Stimulated activated CD8-positive, alpha-beta memory T cell treated with anti-CD3 and anti-CD28 coated beads, Interleukin-15, amount 100 ng/mL, for 48 hours (primary cell): Measurements from ENCODE around the gene JUNB.

ENCODE experiments used
- DNase-seq, 2 donors: peaks; one replicate each; pipeline ENCODE4 v3.0.0-alpha.2; 2020; ENCODE audit warnings: low read depth in 2 of 2

JUNB gene

DNA sequence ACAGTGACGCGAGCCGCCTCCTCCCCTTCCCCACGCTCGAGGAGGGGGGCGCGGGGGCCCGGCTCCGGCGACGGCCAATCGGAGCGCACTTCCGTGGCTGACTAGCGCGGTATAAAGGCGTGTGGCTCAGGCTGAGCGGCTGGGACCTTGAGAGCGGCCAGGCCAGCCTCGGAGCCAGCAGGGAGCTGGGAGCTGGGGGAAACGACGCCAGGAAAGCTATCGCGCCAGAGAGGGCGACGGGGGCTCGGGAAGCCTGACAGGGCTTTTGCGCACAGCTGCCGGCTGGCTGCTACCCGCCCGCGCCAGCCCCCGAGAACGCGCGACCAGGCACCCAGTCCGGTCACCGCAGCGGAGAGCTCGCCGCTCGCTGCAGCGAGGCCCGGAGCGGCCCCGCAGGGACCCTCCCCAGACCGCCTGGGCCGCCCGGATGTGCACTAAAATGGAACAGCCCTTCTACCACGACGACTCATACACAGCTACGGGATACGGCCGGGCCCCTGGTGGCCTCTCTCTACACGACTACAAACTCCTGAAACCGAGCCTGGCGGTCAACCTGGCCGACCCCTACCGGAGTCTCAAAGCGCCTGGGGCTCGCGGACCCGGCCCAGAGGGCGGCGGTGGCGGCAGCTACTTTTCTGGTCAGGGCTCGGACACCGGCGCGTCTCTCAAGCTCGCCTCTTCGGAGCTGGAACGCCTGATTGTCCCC, at the start of gene JUNB:
JUNB (plus strand) TSS at position 142 of the 706 bp plus-strand sequence; CDS start at position 428, 286 bp downstream.
- DNase-seq = peak; percentile 94 to 96

DNA sequence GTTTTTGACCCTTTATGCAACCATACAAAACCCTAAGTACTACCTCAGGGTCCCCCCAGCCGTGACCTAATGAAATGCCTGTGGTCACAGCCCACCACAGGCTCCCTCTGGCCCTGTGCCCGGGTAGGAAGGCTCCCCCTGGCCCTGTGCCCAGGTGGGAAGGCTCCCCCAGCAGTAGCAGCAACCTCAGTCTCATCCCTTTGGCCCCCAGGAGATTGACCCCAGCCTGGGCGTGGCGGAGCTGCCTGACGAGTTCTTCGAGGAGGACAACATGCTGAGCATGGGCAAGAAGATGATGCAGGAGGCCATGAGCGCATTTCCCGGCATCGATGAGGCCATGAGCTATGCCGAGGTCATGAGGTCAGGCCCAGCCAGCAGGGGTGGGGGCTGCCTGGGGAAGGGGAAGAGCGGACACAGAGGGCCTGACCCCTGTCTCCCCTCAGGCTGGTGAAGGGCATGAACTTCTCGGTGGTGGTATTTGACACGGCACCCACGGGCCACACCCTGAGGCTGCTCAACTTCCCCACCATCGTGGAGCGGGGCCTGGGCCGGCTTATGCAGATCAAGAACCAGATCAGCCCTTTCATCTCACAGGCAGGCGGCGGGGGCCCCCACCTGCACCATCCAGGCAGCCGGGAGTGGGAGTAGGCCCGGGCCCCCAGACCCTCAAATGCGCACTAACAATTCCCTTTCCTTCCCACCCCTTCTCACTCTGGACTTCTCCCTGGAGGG, 46.0 kb upstream of the JUNB start:
- no peak for DNase-seq

DNA sequence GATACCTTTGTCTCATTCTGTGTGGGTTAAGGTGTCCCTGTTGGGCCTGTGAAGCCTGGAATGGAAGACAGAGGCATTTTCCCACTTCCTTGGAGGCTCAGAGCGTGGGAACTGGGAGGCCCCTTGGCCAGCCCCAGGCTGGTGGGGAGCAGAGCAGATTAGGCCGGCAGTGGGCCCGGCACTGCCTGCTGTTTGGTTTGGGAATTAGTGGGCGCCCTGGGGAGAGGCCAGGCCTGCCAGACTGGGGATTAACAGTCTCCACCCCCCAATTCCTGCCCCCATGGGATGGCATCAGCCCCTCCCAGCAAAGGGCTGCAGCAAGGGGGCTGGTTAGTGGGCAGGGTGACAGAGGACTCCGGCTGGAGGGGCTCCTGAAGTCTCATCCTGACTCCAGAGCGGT, 42.8 kb upstream of the JUNB start:
- DNase-seq = no peak

- no peak for DNase-seq
Observed at GRCh38 chr19:12749938-12750521, 41.3 kb upstream of the JUNB start.

- DNase-seq = no peak
Observed at GRCh38 chr19:12750851-12751250, 40.4 kb upstream of the JUNB start.

GRCh38 chr19:12751635-12752034, 39.7 kb upstream of the JUNB start, which contains the start of gene BEST2:
BEST2 (plus strand) TSS chr19:12751791; CDS start chr19:12752593, 802 bp downstream.
- no peak for DNase-seq

DNA sequence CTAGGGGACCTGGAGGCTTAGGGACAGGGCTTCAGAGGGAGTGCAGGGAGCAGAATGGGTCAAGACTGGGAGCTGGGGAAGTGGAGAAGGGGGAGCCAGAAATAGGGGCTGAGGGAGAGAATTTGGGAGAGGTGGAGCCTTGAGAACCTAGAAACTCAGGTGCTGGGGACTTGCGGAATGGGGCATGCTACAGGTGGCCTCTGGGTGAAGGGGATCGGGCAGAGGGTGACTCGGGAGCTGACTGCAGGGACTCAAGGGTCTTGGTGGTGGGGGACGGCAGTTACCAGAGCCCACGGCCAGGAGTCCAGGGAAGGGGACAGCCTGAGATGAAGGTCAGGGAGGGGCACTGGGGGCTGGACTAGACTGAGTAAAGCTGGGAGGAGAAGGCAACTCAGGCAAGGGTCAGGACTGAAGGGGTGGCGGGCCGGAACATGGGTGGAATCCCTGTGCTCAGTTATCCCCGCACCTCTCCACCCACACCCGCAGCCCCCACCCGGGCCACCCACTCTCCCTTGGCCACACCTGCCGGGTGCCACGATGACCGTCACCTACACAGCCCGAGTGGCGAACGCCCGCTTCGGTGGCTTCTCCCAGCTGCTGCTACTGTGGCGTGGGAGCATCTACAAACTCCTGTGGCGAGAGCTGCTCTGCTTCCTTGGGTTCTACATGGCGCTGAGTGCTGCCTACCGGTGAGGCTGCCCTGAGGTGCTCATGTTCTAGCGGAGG, 39.1 kb upstream of the JUNB start:
- DNase-seq = no peak

- no peak for DNase-seq
Observed at GRCh38 chr19:12754465-12755196, 36.7 kb upstream of the JUNB start.

DNA sequence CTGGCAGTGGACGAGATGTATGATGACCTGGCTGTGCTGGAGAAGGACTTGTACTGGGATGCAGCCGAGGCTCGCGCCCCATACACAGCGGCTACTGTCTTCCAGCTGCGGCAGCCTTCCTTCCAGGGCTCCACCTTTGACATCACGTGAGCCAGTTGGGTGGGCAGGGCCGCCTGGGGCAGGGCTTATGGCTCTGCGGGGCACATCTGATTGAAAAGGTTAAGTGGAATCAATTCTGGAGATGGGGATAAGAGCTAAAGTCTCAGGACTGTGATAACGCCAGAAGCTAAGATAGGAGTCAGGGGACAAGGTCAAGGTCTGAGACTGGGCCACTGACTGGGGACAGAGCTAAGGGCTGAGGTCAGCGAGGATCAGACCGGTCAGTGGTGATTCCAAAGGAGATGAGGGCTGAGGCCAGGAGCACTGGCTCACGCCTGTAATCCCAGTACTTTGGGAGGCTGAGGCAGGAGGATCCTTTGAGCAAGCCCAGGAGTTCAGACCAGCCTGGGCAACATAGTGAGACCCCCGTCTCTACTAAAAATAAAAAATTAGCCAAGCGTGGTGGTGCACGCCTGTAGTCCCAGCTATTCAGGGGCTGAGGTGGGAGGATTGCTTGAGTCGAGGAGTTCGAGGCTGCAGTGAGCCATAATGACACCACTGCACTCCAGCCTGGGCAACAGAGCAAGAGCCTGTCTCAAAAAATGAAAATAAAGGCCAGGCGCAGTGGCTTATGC, 35.0 kb upstream of the JUNB start:
- DNase-seq = no peak

DNA sequence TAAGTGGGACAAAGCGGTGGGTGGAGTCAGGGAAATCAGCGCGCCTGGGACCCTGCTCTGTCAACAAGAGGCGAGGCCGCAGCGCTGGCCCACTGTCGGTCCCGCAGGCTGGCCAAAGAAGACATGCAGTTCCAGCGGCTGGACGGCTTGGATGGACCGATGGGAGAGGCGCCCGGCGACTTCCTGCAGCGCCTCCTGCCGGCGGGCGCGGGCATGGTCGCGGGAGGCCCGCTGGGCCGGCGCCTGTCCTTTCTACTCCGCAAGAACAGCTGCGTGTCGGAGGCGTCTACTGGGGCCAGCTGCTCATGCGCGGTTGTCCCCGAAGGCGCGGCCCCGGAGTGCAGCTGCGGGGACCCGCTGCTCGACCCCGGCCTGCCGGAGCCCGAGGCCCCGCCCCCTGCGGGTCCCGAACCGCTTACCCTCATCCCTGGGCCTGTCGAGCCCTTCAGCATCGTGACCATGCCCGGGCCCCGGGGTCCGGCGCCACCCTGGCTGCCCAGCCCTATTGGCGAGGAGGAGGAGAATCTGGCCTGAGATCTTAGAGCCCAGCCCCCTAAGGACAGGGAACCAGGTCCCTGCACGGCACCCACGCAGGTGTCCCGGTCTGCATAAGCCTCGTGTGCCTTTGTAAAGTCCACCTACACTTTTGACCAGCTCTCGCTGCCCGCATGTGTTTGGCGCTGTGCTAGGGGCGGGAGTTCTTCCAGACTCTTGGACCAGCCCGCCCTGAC, 33.6 kb upstream of the JUNB start:
- DNase-seq = peak; percentile 63 to 64

DNA sequence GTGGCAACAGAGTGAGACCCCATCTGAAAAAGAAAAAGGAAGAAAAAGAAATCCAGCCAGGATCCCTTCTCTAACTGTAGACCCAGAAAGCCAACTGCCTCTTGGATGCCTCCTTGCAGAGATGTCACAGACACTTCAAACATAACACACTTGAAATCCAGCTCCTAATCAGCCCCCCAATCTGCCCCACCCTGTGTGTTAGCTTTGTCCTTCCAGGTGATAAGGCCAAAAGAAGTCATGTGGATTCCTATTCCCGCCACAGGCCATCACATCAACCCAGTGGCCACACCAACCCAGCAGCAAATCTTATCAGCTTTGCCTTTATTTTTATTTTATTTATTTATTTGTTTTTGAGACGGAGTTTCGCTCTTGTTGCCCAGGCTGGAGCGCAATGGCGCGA, 31.6 kb upstream of the JUNB start:
- DNase-seq = no peak

GRCh38 chr19:12763100-12763499, 28.2 kb upstream of the JUNB start:
- DNase-seq = no peak

GRCh38 chr19:12764698-12765097, 26.6 kb upstream of the JUNB start:
- DNase-seq = no peak

GRCh38 chr19:12766051-12766521, 25.2 kb upstream of the JUNB start:
- peak in 1 of 2 donors; percentile 73 for DNase-seq

DNA sequence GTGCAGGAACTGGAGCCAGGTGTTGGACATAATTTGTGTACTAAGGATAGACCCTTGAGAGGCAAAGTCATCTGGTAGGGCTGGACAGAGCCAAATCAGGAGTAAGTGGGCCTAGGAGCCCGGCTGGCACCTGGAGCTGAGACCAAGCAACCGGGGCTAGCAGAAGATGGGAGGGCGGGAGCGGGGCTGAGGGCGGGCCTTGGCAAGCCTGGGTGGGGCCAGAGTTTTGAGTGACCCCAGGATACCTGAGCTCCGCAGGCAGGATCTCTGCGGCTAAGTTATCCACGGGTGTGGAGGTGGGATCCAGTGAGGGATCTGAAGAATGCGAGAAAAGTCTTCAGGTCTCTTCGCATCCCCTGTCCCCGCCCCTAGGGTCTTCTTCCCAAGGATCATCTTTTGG, 24.1 kb upstream of the JUNB start:
- DNase-seq = no peak

- DNase-seq = no peak
Observed at GRCh38 chr19:12767666-12768065, 23.6 kb upstream of the JUNB start.

- DNase-seq = no peak
Observed at GRCh38 chr19:12769689-12770088, 21.6 kb upstream of the JUNB start.

DNA sequence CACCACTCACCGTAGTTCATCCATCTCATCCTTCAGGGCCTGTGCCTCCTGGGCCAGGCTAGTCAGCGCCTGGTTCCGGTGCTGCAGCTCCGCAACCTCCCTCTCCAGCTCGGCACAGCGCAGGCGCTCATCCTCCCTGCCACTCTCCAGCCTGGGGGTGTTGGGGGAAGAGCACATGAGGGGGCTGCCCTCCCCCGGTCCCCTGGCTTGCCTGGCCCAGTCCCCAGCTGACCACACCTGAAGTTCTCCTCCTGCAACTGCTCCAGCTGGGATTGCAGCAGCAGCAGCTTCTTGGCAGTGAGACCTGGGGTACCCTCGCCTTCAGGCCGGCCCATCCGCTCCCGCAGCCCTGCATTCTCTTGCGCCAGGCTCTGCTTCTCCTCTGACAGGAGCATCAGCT, 20.4 kb upstream of the JUNB start:
- DNase-seq = no peak

- DNase-seq = no peak
Observed at GRCh38 chr19:12772323-12772722, 19.0 kb upstream of the JUNB start.

GRCh38 chr19:12773571-12773970, 17.7 kb upstream of the JUNB start:
- DNase-seq = no peak
